Measurements from ENCODE around the gene FGF12. TPM values are rescaled to one million over a fixed set of nuclear protein-coding genes. Genes with fewer than 3 reads are reported as not detected.
A peak's percentile ranks its signal among the peaks of the same experiment; 100 is the strongest.

The FGF12 gene
- total RNA-seq, 4 donors from 2014 or later = 0.32 to 0.55 TPM; not detected in 2

- H3K4me1 ChIP-seq = no peaks in the 10 kb centered on the region
- H3K9me3 ChIP-seq = no peaks in the 10 kb centered on the region
- no peak overlapping the region for H3K4me3 ChIP-seq
- in situ Hi-C loops (cut with MboI; ENCODE audit: low pct_ligation_motif_present in 1 of 4, low pct_unique_long_range_greater_than_20kb in 1 of 4, low sequenced_read_pairs in 3 of 4) = loop anchor here in 1 of 4 donors (25.0 kb wide), 1 partner anchor 243 kb away; no protein-coding TSS in a partner anchor
- intact Hi-C loops (cut with DNase I; ENCODE audit: low total_unique reads) = no loop called here
- no peak for DNase-seq
- H3K27ac ChIP-seq = no peak overlapping the region
- TF ChIP-seq CTCF (IDR thresholded peaks at IDR 0.05) (no peak), POLR2A (IDR thresholded peaks at IDR 0.05) (no peak), POLR2AphosphoS5 (IDR thresholded peaks at IDR 0.05) (no peak), EP300 (IDR thresholded peaks at IDR 0.05; ENCODE audit: low read depth) (no peak)
- no peaks in the 10 kb centered on the region for H3K27me3 ChIP-seq
- no peaks in the 10 kb centered on the region for H3K36me3 ChIP-seq
Measured at GRCh38 chr3:192194085-192194484, 533.3 kb downstream of the FGF12 start.

DNA sequence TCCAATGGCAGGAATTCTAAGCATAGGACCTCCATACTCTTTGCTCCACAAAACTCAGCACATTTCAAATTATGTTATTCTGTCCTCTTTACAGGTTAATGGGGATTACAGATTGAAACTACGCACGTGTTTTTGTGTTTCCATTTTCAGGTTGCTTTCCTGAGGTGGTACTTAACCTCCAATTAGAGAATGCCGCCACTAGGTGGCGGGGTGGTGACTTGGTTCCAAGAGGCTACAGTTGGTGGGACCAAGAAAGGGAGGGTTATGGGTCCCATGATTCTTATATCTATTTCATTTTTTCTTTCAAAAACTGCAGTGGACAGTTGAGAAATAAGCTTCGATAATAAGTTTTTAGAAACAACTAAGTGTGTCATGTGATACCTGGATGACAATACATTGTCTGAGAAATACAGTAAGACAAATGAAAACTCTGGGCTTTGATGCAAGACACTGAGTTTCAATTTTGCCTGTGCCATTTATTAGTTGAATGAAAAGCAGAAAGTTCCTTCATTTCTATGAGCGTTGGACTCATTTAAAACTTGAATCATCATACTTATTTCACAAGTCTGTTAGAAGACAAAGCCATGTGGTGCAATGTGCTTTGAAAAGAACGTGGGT is 539.0 kb downstream of the FGF12 start:
- in situ Hi-C loops (cut with MboI; ENCODE audit: low pct_ligation_motif_present in 1 of 4, low pct_unique_long_range_greater_than_20kb in 1 of 4, low sequenced_read_pairs in 3 of 4) (loop anchor here in 1 of 4 donors (25.0 kb wide), 1 partner anchor 249 kb away; no protein-coding TSS in a partner anchor), intact Hi-C loops (cut with DNase I; ENCODE audit: low total_unique reads) (no loop called here)
- peak; percentile 28 for DNase-seq
- H3K4me3 ChIP-seq = no peak overlapping the region
- WGBS, 2 donors (ENCODE audit: low coverage in 1 of 2) = 19 to 28% methylated on average over 6 to 7 of the region's 7 CpGs
- H3K4me1 ChIP-seq = no peaks in the 10 kb centered on the region
- no peaks in the 10 kb centered on the region for H3K36me3 ChIP-seq
- H3K9me3 ChIP-seq = no peaks in the 10 kb centered on the region
- H3K27me3 ChIP-seq = no peaks in the 10 kb centered on the region
- no peak overlapping the region for H3K27ac ChIP-seq
- TF ChIP-seq CTCF (IDR thresholded peaks at IDR 0.05) (peak; percentile 27 to 58 (median 47)), POLR2A (IDR thresholded peaks at IDR 0.05) (no peak), EP300 (IDR thresholded peaks at IDR 0.05; ENCODE audit: low read depth) (no peak)

DNA sequence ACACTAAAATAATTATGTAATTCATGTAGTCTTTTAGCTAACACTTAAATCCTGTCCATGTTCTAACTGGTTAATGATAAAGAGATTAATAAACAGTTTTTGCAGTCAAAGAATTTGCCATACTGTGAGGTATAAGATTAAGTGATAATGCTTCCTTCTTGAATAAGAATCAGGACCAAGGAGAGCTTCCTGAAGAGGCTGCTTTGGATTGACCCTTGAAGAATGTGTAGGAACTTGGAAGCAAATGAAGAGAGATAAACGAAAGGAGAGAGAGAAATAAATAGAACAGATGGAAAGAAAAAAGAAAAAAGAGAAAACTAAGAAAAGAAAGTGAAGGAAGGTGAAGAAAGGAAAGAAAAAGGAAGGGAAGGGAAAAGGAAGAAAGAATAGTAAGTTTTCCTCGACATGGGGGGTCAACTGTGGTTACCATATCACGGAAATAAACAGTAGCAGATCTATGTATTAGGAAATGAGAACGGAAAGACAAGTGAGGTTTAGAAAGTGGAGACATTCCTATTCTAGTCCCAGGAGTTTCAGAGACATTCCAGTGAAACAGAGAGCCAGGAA is 539.8 kb downstream of the FGF12 start:
- Histone ChIP-seq H3K27ac (no peak overlapping the region), H3K36me3 (no peaks in the 10 kb centered on the region), H3K4me3 (no peak overlapping the region), H3K4me1 (no peaks in the 10 kb centered on the region), H3K27me3 (no peaks in the 10 kb centered on the region), H3K9me3 (no peaks in the 10 kb centered on the region)
- 16 to 37% methylated on average over 4 of the region's 4 CpGs for WGBS, 2 donors (ENCODE audit: low coverage in 1 of 2)
- no peak for TF ChIP-seq CTCF (IDR thresholded peaks at IDR 0.05)
- TF ChIP-seq EP300 (IDR thresholded peaks at IDR 0.05; ENCODE audit: low read depth) = no peak
- in situ Hi-C loops (cut with MboI; ENCODE audit: low pct_ligation_motif_present in 1 of 4, low pct_unique_long_range_greater_than_20kb in 1 of 4, low sequenced_read_pairs in 3 of 4) (loop anchor here in 1 of 4 donors (25.0 kb wide), 1 partner anchor 250 kb away; no protein-coding TSS in a partner anchor), intact Hi-C loops (cut with DNase I; ENCODE audit: low total_unique reads) (no loop called here)
- DNase-seq = no peak

DNA sequence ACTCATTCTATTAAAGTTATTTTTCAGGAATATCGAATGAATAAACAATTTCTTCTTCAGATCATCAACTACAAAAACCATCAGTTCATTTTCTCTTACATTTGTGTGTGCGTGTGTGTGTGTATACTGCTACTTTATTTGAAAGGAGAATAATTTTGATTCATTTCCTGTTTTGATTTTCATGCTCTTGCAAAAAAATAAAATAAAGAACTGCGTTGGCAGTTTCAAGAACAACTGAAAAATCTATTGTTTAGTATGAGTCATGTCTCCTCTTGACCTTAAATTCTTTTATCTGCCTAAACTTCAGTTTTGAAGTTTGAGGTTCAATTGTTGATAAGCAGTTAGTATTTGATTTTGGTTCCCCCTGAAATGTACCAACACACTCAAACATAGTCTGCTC is 540.8 kb downstream of the FGF12 start:
- Histone ChIP-seq H3K27me3 (no peaks in the 10 kb centered on the region), H3K27ac (no peak overlapping the region), H3K4me1 (no peaks in the 10 kb centered on the region), H3K9me3 (no peaks in the 10 kb centered on the region), H3K4me3 (no peak overlapping the region), H3K36me3 (no peaks in the 10 kb centered on the region)
- DNase-seq = no peak
- intact Hi-C loops (cut with DNase I; ENCODE audit: low total_unique reads) (no loop called here), in situ Hi-C loops (cut with MboI; ENCODE audit: low pct_ligation_motif_present in 1 of 4, low pct_unique_long_range_greater_than_20kb in 1 of 4, low sequenced_read_pairs in 3 of 4) (loop anchor here in 1 of 4 donors (25.0 kb wide), 1 partner anchor 251 kb away; no protein-coding TSS in a partner anchor)
- TF ChIP-seq CTCF (IDR thresholded peaks at IDR 0.05) = no peak
- no peak for TF ChIP-seq POLR2A (IDR thresholded peaks at IDR 0.05)
- 49 to 63% methylated on average over 3 of the region's 3 CpGs for WGBS, 2 donors (ENCODE audit: low coverage in 1 of 2)
